Adrenal gland (tissue), 12 donors: ENCODE data around the gene ABCA8. TPM values are rescaled to one million over a fixed set of nuclear protein-coding genes. Genes with fewer than 3 reads are reported as not detected.
A peak's percentile ranks its signal among the peaks of the same experiment; 100 is the strongest.

ENCODE experiments used
- DNase-seq, 7 donors: peaks; one replicate each; pipeline ENCODE4 v3.0.0-alpha.2; 2019 to 2020
- H3K27ac ChIP-seq, 5 donors: fragments of 200-600 bp; sonication (generic) in 4 of 5; 1 replicate in 3 of 5; 2 replicates in 2 of 5; pipeline versions ENCODE4 v1.5.1 to v1.8.0; 2016 to 2020; ENCODE audit warnings: mild to moderate bottlenecking in 1 of 5
- H3K27me3 ChIP-seq: fragments of 200-600 bp; 2 replicates; pipeline ENCODE4 v1.8.0; 2021
- H3K36me3 ChIP-seq, 2 donors: fragments of 200-600 bp; replicated peaks in 1 of 2; 1 replicate in 1 of 2; 2 replicates in 1 of 2; pipeline versions ENCODE4 v1.5.1 to v1.8.0; 2018 to 2022
- H3K4me1 ChIP-seq, 2 donors: fragments of 200-600 bp; replicated peaks in 1 of 2; 1 replicate in 1 of 2; 2 replicates in 1 of 2; pipeline versions ENCODE4 v1.5.1 to v1.8.0; 2018 to 2021
- H3K4me3 ChIP-seq, 4 donors: fragments of 200-600 bp; sonication (generic) in 3 of 4; one replicate each; pipeline ENCODE4 v1.5.1; 2016 to 2018
- H3K9me3 ChIP-seq, 3 donors: fragments of 200-600 bp; sonication (generic) in 1 of 3; replicated peaks in 1 of 3; 1 replicate in 2 of 3; 2 replicates in 1 of 3; pipeline versions ENCODE4 v1.5.1 to v1.8.0; 2016 to 2021
- POLR2A ChIP-seq, 2 donors: fragments of 450-650 bp; IDR thresholded peaks; one replicate each; pipeline ENCODE4 v1.6.1; 2017; ENCODE audit warnings: antibody characterized with exemption in 2 of 2, mild to moderate bottlenecking in 2 of 2, moderate library complexity in 1 of 2
- WGBS, 4 donors: extraction: QIAGEN DNeasy Blood & Tissue Kit in 2 of 4; methylation state at CpG; one replicate each; pipeline versions ENCODE4 v1.1.5 to v1.1.7; 2013 to 2017; 5-methylcytosine and 5-hydroxymethylcytosine counted together
- intact Hi-C, 2 donors: fragments of 100-400 bp; cut with DNase I; formaldehyde crosslinking; loops; one replicate each; pipeline versions ENCODE4 v1.14.1 to v1.15.0; 2022 to 2023
- polyA plus RNA-seq, 3 donors: library from polyadenylated mRNA; stranded (reverse); fragments of 200-250 nt in 2 of 3; fragments of 350-450 nt in 1 of 3; fragmentation: Illumina TruSeq in 1 of 3; extraction: RNeasy Lipid Tissue Mini Kit (QIAGEN cat#74804) in 1 of 3; gene quantifications; one replicate each; pipeline ENCODE4 v1.2.3, GENCODE V29; 2013 to 2014
- total RNA-seq, 9 donors: library from RNA; depleted of rRNA in 4 of 9; stranded (reverse); fragments of >200 nt in 4 of 9; fragments of 120-200 nt in 1 of 9; fragmentation: NEBNext Ultra II Directional in 1 of 9; extraction: Animal tissue kit (Norgen Biotek cat#: 25700) in 1 of 9; gene quantifications; one replicate each; pipeline versions ENCODE4 v1.1.0 to v1.2.4, GENCODE V29; 2013 to 2023
- TF ChIP-seq, protein P1 (sequence below), 6 experiments: fragments of 450-650 bp in 4 of 6; fragments of 200-600 bp in 2 of 6; sonication (generic) in 1 of 6; IDR thresholded peaks; 1 replicate in 5 of 6; 2 replicates in 1 of 6; pipeline versions ENCODE4 v1.5.1 to v1.8.0; 2016 to 2021; ENCODE audit warnings: antibody characterized with exemption in 6 of 6, mild to moderate bottlenecking in 2 of 6, moderate library complexity in 1 of 6
- donor health status: healthy with polysubstance abuse.
- donor health status: Bipolar disorder and iron deficiency.
- donor health status: DM: yes; HTN: yes; CAD: no.
- donor health status: DM: no; HTN: no; CAD: no.
- donor health status: DM: no; HTN: no; CAD: no.
- donor health status: DM: yes; HTN: yes; CAD: no.

ABCA8 gene
- total and polyA plus RNA-seq, 12 donors = 16.1 to 247 (median 116) TPM

DNA sequence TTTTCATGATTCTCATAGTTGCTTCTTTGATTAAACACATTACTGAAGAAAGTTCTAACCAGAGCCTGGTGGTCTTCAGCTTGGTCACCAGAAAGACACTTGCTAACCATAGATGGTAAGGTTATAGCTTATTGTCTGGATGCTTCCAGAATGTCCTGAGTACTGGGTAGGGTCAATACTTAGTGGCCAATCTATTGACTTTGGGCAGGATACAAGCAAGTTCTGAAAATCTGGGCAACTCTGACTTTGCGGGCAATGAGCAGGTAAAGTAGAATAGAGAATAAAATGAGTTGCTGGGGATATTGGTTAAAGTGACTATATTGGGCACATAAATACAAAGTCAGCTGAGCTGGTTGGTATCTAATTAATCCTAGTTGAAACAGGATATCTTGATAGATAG is 63.0 kb downstream of the ABCA8 start:
- intact Hi-C loops = no loop called here
- Histone ChIP-seq H3K4me1 (no peaks in the 10 kb centered on the region), H3K9me3 (no peaks in the 10 kb centered on the region), H3K27me3 (no peaks in the 10 kb centered on the region), H3K36me3 (no peaks in the 10 kb centered on the region), H3K4me3 (no peak overlapping the region), H3K27ac (no peak overlapping the region)
- no peak for TF ChIP-seq POLR2A (IDR thresholded peaks at IDR 0.05)
- TF ChIP-seq, protein P1, sequence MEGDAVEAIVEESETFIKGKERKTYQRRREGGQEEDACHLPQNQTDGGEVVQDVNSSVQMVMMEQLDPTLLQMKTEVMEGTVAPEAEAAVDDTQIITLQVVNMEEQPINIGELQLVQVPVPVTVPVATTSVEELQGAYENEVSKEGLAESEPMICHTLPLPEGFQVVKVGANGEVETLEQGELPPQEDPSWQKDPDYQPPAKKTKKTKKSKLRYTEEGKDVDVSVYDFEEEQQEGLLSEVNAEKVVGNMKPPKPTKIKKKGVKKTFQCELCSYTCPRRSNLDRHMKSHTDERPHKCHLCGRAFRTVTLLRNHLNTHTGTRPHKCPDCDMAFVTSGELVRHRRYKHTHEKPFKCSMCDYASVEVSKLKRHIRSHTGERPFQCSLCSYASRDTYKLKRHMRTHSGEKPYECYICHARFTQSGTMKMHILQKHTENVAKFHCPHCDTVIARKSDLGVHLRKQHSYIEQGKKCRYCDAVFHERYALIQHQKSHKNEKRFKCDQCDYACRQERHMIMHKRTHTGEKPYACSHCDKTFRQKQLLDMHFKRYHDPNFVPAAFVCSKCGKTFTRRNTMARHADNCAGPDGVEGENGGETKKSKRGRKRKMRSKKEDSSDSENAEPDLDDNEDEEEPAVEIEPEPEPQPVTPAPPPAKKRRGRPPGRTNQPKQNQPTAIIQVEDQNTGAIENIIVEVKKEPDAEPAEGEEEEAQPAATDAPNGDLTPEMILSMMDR (IDR thresholded peaks at IDR 0.05) = no peak
- WGBS, 4 donors = 94 to 100% (median 96%) methylated on average over 1 of the region's 1 CpG
- no peak for DNase-seq

DNA sequence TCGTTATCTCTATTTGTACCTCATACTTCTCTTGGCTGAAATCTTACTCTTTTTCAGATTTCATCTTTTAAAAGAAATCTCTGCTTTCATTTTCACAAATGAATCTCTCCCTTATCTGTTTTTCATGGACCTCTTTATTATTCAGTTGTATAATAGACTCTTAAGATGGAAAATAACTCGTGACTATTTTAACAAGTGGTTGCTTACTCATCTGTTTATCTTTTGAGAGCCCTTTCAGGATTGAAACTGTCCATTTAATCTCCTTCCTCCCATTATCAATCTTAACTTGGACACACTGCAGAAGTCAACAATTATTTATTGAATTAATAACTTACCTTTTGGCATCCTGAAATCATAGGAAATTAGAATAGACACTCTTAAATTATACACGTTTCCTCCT is 68.8 kb downstream of the ABCA8 start:
- peak overlapping the region in 1 of 5 donors; percentile 9 for H3K27ac ChIP-seq
- no peaks in the 10 kb centered on the region for H3K9me3 ChIP-seq
- H3K36me3 ChIP-seq = peaks cover 0 to 31% of the 10 kb centered on the region in 2 donors
- no peak for DNase-seq
- no peaks in the 10 kb centered on the region for H3K4me1 ChIP-seq
- WGBS, 4 donors = 59 to 67% (median 62%) methylated on average over 3 of the region's 3 CpGs
- intact Hi-C loops = no loop called here
- TF ChIP-seq, protein P1 (IDR thresholded peaks at IDR 0.05) = no peak
- TF ChIP-seq POLR2A (IDR thresholded peaks at IDR 0.05) = no peak
- no peak overlapping the region for H3K4me3 ChIP-seq
- H3K27me3 ChIP-seq = no peaks in the 10 kb centered on the region

DNA sequence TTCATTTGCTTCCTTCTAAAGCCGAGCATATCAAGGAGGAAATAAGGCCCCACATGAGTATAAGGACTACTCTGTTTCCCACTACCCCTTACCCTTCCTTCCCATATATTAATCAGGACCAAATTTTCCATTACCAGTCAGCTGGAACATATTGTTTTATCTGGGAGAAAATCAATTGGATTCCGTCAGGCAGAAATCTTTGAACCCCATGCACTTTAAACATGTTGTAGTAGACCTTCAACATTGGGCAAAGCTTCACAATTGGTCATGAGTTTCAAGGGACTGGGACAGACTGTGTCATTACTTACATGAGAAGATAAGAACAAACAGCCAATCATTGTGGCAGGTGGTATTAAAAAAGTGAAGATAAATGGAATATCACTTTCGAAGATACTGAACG is 70.3 kb downstream of the ABCA8 start:
- no peak for DNase-seq
- Histone ChIP-seq H3K9me3 (no peaks in the 10 kb centered on the region), H3K36me3 (peaks cover 0 to 46% of the 10 kb centered on the region in 2 donors), H3K4me3 (no peak overlapping the region), H3K4me1 (no peaks in the 10 kb centered on the region), H3K27me3 (no peaks in the 10 kb centered on the region), H3K27ac (no peak overlapping the region)
- TF ChIP-seq, protein P1 (IDR thresholded peaks at IDR 0.05) = no peak
- no peak for TF ChIP-seq POLR2A (IDR thresholded peaks at IDR 0.05)
- WGBS, 4 donors = 91 to 96% (median 94%) methylated on average over 4 of the region's 4 CpGs
- intact Hi-C loops = no loop called here

DNA sequence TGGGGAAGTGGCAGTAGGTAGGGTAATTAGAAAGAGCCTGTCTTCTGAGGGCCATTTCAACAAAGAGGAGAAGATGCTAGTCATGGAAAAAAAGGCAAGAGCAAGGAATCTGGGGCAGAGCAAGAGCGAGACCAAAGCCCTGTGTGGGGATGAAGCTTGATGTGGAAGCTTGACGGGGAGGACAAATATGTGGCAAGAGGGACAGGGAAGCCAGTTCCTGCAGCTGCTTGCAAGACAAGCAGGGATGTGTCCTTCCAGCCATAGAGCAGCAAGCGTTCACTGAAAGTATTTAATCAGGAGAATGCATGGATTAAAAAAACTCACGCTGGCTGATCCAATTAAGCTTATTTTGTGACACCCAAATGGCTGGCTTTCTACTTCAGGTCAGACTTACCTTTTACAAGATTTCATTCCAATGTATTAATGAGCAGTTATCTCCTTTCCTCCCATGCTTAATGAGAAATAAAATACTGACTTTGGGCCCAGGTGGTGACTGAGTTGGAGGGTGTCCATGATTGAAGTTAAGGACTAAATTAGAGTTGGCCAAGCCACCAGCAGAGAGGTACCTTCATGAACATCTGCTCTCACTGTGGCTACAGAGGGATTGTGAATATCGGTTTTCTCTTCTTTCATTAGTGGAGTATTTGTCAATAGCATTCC is 76.8 kb downstream of the ABCA8 start:
- DNase-seq = no peak
- no peak overlapping the region for H3K27ac ChIP-seq
- no peaks in the 10 kb centered on the region for H3K27me3 ChIP-seq
- intact Hi-C loops = no loop called here
- 92 to 98% (median 95%) methylated on average over 5 of the region's 5 CpGs for WGBS, 4 donors
- H3K36me3 ChIP-seq = peaks cover 0 to 59% of the 10 kb centered on the region in 2 donors
- H3K4me1 ChIP-seq = no peaks in the 10 kb centered on the region
- no peak overlapping the region for H3K4me3 ChIP-seq
- TF ChIP-seq, protein P1 (IDR thresholded peaks at IDR 0.05) = no peak
- no peak for TF ChIP-seq POLR2A (IDR thresholded peaks at IDR 0.05)
- no peaks in the 10 kb centered on the region for H3K9me3 ChIP-seq
